Psoas muscle (tissue), 8 donors: Measurements from ENCODE around the gene SAA2. TPM values are rescaled to one million over a fixed set of nuclear protein-coding genes. Genes with fewer than 3 reads are reported as not detected.

Experiments
- ATAC-seq, 4 donors: fragments of 200-7000 bp; cut with Tn5 transposase; one replicate each; pipeline ENCODE4 v1.9.1; 2020; ENCODE audit warnings: moderate library complexity in 3 of 4, mild to moderate bottlenecking in 2 of 4
- DNase-seq, 2 donors: peaks; one replicate each; pipeline ENCODE4 v3.0.0-alpha.2; 2020
- H3K27ac ChIP-seq: fragments of 200-600 bp; one replicate; pipeline ENCODE4 v1.8.0; 2022
- H3K27me3 ChIP-seq, 3 donors: fragments of 200-600 bp in 1 of 3; one replicate each; pipeline versions ENCODE4 v1.6.1 to v1.8.0; 2013 to 2022; ENCODE audit warnings: low read length in 2 of 3, mild to moderate bottlenecking in 2 of 3, moderate library complexity in 1 of 3; ENCODE audit not compliant: insufficient read depth in 3 of 3
- H3K36me3 ChIP-seq, 2 donors: fragments of 200-600 bp in 1 of 2; one replicate each; pipeline versions ENCODE4 v1.6.1 to v1.8.0; 2013 to 2022; ENCODE audit warnings: low read depth in 1 of 2, mild to moderate bottlenecking in 1 of 2, moderate library complexity in 1 of 2; ENCODE audit not compliant: insufficient read depth in 1 of 2
- H3K4me1 ChIP-seq: fragments of 200-600 bp; one replicate; pipeline ENCODE4 v1.8.0; 2022
- H3K4me3 ChIP-seq: fragments of 200-600 bp; one replicate; pipeline ENCODE4 v1.8.0; 2022; ENCODE audit warnings: mild to moderate bottlenecking
- H3K9me3 ChIP-seq: fragments of 200-600 bp; one replicate; pipeline ENCODE4 v1.8.0; 2022
- WGBS, 3 donors: extraction: QIAGEN DNeasy Blood & Tissue Kit; methylation state at CpG; one replicate each; pipeline versions ENCODE4 v1.1.6 to v1.1.7; 2013; 5-methylcytosine and 5-hydroxymethylcytosine counted together
- intact Hi-C, 2 donors: fragments of 100-400 bp; cut with DNase I; formaldehyde crosslinking; loops; one replicate each; pipeline versions ENCODE4 v1.11.0 to v1.14.2; 2022
- polyA plus RNA-seq, 3 donors: library from polyadenylated mRNA; stranded (reverse); fragments of 200-250 nt; gene quantifications; one replicate each; pipeline ENCODE4 v1.2.3, GENCODE V29; 2013
- total RNA-seq, 4 donors: library from RNA; stranded (reverse); fragmentation: NEBNext Ultra II Directional in 2 of 4; extraction: Animal tissue kit (Norgen Biotek cat#: 25700) in 2 of 4; gene quantifications; one replicate each; pipeline versions ENCODE4 v1.2.1 to v1.2.4, GENCODE V29; 2021 to 2023
- TF ChIP-seq, protein P1 (sequence below): fragments of 200-600 bp; IDR thresholded peaks from one replicate; pipeline ENCODE4 v1.8.0; 2022; ENCODE audit warnings: antibody characterized with exemption
- donor health status: healthy with polysubstance abuse.
- donor health status: DM: no; HTN: no; CAD: no; lungs with moderate emphysema.
- donor health status: Bipolar disorder and iron deficiency.
- donor health status: healthy.
- donor health status: DM: yes; HTN: yes; CAD: no.
- donor health status: DM: no; HTN: no; CAD: no.
- donor health status: DM: no; HTN: no; CAD: no.
- donor health status: DM: yes; HTN: yes; CAD: no.

The SAA2 gene
- total and polyA plus RNA-seq, 7 donors: 2.6 to 35.5 (median 11.3) TPM

DNA sequence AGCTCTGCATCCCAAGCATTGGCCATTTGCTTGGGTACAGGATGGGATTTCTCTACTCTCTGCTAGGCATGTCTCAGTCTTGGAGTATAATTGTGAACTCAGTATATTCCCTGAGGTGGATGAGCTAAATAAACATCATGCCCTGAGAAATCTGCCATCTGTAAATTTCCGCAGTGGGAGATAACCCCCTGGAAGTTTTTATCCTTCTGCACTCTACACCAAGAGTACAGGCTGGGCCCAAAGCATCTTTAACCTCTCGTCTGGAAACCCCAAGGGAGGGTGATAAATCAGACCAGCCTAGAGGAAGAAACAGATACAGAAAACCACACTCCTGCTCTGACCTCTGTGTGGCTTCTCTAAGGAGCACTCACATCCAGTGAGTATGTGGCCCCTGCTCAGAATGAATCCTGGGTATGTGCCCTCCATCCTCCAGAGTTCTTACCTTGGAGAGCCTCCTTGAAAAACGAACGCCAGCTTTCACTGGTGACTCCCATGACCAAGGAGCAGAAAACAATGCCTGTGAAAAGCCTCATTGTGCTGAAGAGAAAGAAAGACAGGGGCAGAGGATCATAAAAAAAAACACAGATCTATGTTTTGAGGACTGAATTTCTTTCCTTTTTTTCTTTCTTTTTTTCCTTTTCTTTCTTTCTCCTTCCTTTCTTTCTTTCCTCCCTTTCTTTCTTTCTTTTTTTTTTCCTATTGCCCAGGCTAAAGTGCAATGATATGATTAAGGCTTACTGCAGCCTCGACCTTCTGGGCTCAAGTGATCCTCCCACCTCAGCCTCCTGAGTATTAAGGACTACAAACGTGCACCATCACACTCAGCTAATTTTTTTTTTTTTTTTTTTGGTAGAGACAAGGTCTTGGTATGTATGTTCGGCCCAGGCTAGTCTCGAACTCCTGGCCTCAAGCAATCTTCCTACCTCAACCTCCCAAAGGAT, 12.8 kb downstream of the SAA2 start:
- no peak for ATAC-seq
- no peaks in the 10 kb centered on the region for H3K4me1 ChIP-seq
- H3K36me3 ChIP-seq: no peaks in the 10 kb centered on the region
- TF ChIP-seq, protein P1, sequence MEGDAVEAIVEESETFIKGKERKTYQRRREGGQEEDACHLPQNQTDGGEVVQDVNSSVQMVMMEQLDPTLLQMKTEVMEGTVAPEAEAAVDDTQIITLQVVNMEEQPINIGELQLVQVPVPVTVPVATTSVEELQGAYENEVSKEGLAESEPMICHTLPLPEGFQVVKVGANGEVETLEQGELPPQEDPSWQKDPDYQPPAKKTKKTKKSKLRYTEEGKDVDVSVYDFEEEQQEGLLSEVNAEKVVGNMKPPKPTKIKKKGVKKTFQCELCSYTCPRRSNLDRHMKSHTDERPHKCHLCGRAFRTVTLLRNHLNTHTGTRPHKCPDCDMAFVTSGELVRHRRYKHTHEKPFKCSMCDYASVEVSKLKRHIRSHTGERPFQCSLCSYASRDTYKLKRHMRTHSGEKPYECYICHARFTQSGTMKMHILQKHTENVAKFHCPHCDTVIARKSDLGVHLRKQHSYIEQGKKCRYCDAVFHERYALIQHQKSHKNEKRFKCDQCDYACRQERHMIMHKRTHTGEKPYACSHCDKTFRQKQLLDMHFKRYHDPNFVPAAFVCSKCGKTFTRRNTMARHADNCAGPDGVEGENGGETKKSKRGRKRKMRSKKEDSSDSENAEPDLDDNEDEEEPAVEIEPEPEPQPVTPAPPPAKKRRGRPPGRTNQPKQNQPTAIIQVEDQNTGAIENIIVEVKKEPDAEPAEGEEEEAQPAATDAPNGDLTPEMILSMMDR: no peak
- DNase-seq: no peak
- WGBS, 3 donors: 52 to 55% (median 52%) methylated on average over 8 of the region's 8 CpGs
- H3K27ac ChIP-seq: no peak overlapping the region
- H3K27me3 ChIP-seq: peaks cover 0 to 3% (median 2%) of the 10 kb centered on the region in 3 donors
- intact Hi-C loops: no loop called here
- no peaks in the 10 kb centered on the region for H3K9me3 ChIP-seq
- H3K4me3 ChIP-seq: no peak overlapping the region

DNA sequence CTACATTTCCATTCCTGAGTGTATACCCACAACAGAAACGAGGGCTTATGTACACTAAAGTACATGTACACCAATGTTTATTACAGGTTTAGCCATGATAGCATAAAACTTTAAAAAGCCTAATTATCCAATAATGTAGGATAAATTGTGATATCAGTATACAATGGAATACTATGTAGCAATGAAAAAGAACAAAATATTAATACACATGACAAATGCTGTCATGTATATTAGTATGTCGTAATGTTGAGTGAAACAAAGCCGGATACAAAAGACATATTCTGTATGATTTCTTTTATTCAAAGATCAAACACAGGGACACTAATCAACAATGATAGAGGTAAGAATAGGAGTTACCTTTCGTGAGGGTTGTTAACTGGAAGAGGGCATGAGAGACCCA, 14.6 kb downstream of the SAA2 start:
- no peak for ATAC-seq
- Histone ChIP-seq H3K9me3 (no peaks in the 10 kb centered on the region), H3K4me3 (no peak overlapping the region), H3K4me1 (no peaks in the 10 kb centered on the region), H3K36me3 (no peaks in the 10 kb centered on the region), H3K27ac (no peak overlapping the region), H3K27me3 (peaks cover 0 to 2% (median 0%) of the 10 kb centered on the region in 3 donors)
- intact Hi-C loops: no loop called here
- no peak for DNase-seq
- 91 to 92% (median 91%) methylated on average over 4 of the region's 4 CpGs for WGBS, 3 donors
- TF ChIP-seq, protein P1: no peak

DNA sequence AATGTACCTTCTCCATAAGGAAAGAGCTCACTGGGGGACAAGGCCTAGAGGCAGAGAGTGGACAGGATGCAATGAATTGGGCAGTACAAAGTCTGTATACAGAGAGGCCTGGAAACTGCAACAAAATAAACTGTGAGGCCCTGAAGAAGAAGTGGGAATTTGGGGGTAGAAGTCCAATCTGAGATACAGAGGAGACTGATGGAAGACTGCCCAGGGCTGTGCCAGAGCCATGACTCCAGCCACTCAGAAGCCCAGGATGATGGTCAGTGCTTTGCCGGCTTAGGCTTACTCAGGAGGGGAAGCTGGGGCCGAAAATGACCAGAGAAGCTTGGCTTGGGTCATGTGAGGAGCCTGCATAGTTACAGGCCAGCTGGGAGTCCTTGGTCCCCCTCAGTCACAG, 17.6 kb downstream of the SAA2 start:
- no peak overlapping the region for H3K4me3 ChIP-seq
- peaks cover 0 to 2% (median 0%) of the 10 kb centered on the region in 3 donors for H3K27me3 ChIP-seq
- no peaks in the 10 kb centered on the region for H3K4me1 ChIP-seq
- no peaks in the 10 kb centered on the region for H3K9me3 ChIP-seq
- H3K36me3 ChIP-seq: no peaks in the 10 kb centered on the region
- TF ChIP-seq, protein P1: no peak
- ATAC-seq (no peak), DNase-seq (no peak)
- WGBS, 3 donors: 64 to 80% (median 77%) methylated on average over 2 of the region's 2 CpGs
- no peak overlapping the region for H3K27ac ChIP-seq
- intact Hi-C loops: no loop called here

DNA sequence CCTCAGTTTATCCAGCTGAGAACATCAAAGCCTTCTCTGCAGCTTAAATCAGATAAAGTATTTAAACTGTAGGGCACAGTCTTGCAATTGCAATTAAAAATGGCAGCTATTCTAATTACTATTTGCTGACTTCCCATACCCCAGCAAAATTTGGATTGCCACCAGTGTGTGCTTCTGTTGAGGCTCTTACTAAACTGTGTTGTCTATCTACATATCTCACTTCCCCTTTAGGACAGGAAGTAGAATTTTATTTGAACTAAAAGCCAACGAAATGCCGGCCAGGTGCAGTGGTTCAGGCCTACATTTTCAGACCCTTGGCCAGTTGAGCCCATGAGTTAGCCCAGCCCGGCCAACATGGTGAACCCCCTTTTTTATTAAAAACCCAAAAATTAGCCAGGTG, 19.0 kb downstream of the SAA2 start:
- no peaks in the 10 kb centered on the region for H3K4me1 ChIP-seq
- H3K27ac ChIP-seq: no peak overlapping the region
- DNase-seq: no peak
- H3K27me3 ChIP-seq: peaks cover 0 to 2% (median 0%) of the 10 kb centered on the region in 3 donors
- 72 to 81% (median 79%) methylated on average over 2 to 3 of the region's 3 CpGs for WGBS, 3 donors
- TF ChIP-seq, protein P1: no peak
- H3K36me3 ChIP-seq: no peaks in the 10 kb centered on the region
- ATAC-seq: no peak
- H3K9me3 ChIP-seq: no peaks in the 10 kb centered on the region
- no peak overlapping the region for H3K4me3 ChIP-seq
- intact Hi-C loops: no loop called here
